Measurements from ENCODE around the gene MED12. TPM values are rescaled to one million over a fixed set of nuclear protein-coding genes. Genes with fewer than 3 reads are reported as not detected.

The MED12 gene
- polyA plus RNA-seq, 6 donors from 2014 or later: 7.2 to 20.3 (median 9.0) TPM

Other genes with a start within 250 kb of the MED12 start
- gene TEX11, start 209.9 kb upstream of the MED12 start, polyA plus RNA-seq (ENCODE audit: low read depth in 6 of 6): not detected
- gene SLC7A3, start 187.5 kb upstream of the MED12 start, polyA plus RNA-seq (ENCODE audit: low read depth in 6 of 6): under 1 TPM in 1 of 6 donors, not detected in 5; 0.32 TPM
- gene SNX12, start 50.3 kb upstream of the MED12 start, polyA plus RNA-seq (ENCODE audit: low read depth in 6 of 6): 1 to 10 TPM in 5 of 6 donors, under 1 TPM in 1; 0.86 to 7.6 (median 3.3) TPM
- 1 to 10 TPM; 1.1 to 3.7 (median 2.2) TPM for gene FOXO4, start 22.7 kb upstream of the MED12 start, polyA plus RNA-seq (ENCODE audit: low read depth in 6 of 6)
- gene CXorf65, start 11.9 kb upstream of the MED12 start, polyA plus RNA-seq (ENCODE audit: low read depth in 6 of 6): 1 to 10 TPM in 5 of 6 donors, under 1 TPM in 1; 0.46 to 6.2 (median 2.0) TPM
- 1,000 to 10,000 TPM in 1 of 6 donors, 100 to 1,000 TPM in 5; 789 to 1,133 (median 826) TPM for gene IL2RG, start 7.0 kb upstream of the MED12 start, polyA plus RNA-seq (ENCODE audit: low read depth in 6 of 6)
- gene NLGN3, start 26.2 kb downstream of the MED12 start, polyA plus RNA-seq (ENCODE audit: low read depth in 6 of 6): under 1 TPM in 2 of 6 donors, not detected in 4; 0.09 to 0.35 TPM
- not detected for gene GJB1, start 104.6 kb downstream of the MED12 start, polyA plus RNA-seq (ENCODE audit: low read depth in 6 of 6)
- gene ZMYM3, start 135.5 kb downstream of the MED12 start, polyA plus RNA-seq (ENCODE audit: low read depth in 6 of 6): 10 to 100 TPM in 1 of 6 donors, 1 to 10 TPM in 5; 5.8 to 10.0 (median 7.8) TPM
- gene NONO, start 165.0 kb downstream of the MED12 start, polyA plus RNA-seq (ENCODE audit: low read depth in 6 of 6): 100 to 1,000 TPM; 174 to 227 (median 183) TPM
- gene ITGB1BP2, start 183.2 kb downstream of the MED12 start, polyA plus RNA-seq (ENCODE audit: low read depth in 6 of 6): not detected
- gene TAF1, start 247.8 kb downstream of the MED12 start, polyA plus RNA-seq (ENCODE audit: low read depth in 6 of 6): 10 to 100 TPM in 1 of 6 donors, 1 to 10 TPM in 5; 6.2 to 14.3 (median 7.1) TPM